OCI-LY1 (cell line): ENCODE data around the gene IBA57.

Source experiments
- H2AFZ ChIP-seq: fragments of 200-600 bp; sonication (generic), shearing (Covaris generic); 2 replicates; pipeline ENCODE4 v1.6.0; 2014; ENCODE audit warnings: antibody characterized with exemption, mild to moderate bottlenecking, low read length
- H3F3A ChIP-seq: fragments of 200-600 bp; sonication (generic), shearing (Covaris generic); 2 replicates; pipeline ENCODE4 v1.6.0; 2014; ENCODE audit warnings: mild to moderate bottlenecking, antibody characterized with exemption, low read length, moderate library complexity; ENCODE audit not compliant: insufficient read depth
- H3K27ac ChIP-seq: fragments of 200-600 bp; sonication (generic); 2 replicates; pipeline ENCODE4 v1.5.1; 2014; ENCODE audit warnings: low read length, mixed run types, mild to moderate bottlenecking, low read depth; ENCODE audit not compliant: poor library complexity, severe bottlenecking
- H3K27me3 ChIP-seq: fragments of 200-600 bp; sonication (generic); 2 replicates; pipeline ENCODE4 v1.6.0; 2014; ENCODE audit warnings: antibody characterized with exemption, mild to moderate bottlenecking, low read length, moderate library complexity; ENCODE audit not compliant: insufficient read depth
- H3K36me3 ChIP-seq: fragments of 200-600 bp; sonication (generic); 2 replicates; pipeline ENCODE4 v1.6.1; 2014; ENCODE audit warnings: mild to moderate bottlenecking, antibody characterized with exemption, low read length, moderate library complexity, mixed read lengths; ENCODE audit not compliant: insufficient read depth
- H3K4me1 ChIP-seq: fragments of 200-600 bp; sonication (generic); 2 replicates; pipeline ENCODE4 v1.5.1; 2014; ENCODE audit warnings: mild to moderate bottlenecking, low read length, moderate library complexity; ENCODE audit not compliant: insufficient read depth, severe bottlenecking
- H3K4me2 ChIP-seq: fragments of 200-600 bp; sonication (generic), shearing (Covaris generic); 2 replicates; pipeline ENCODE4 v1.6.1; 2014; ENCODE audit warnings: low read length
- H3K4me3 ChIP-seq: fragments of 200-600 bp; sonication (generic); 2 replicates; pipeline ENCODE4 v1.5.1; 2014; ENCODE audit warnings: low read length, low read depth, mild to moderate bottlenecking, mixed read lengths; ENCODE audit not compliant: poor library complexity, severe bottlenecking
- H3K79me2 ChIP-seq: fragments of 200-600 bp; shearing (Covaris generic); 2 replicates; pipeline ENCODE4 v1.6.1; 2016; ENCODE audit warnings: mixed run types, low read length, mixed read lengths; ENCODE audit not compliant: insufficient read depth
- H3K9ac ChIP-seq: fragments of 200-600 bp; sonication (generic), shearing (Covaris generic); 2 replicates; pipeline ENCODE4 v1.6.1; 2014; ENCODE audit warnings: mild to moderate bottlenecking, low read length, mixed read lengths
- H3K9me2 ChIP-seq: fragments of 200-600 bp; sonication (generic), shearing (Covaris generic); 2 replicates; pipeline ENCODE4 v1.6.1; 2014; ENCODE audit warnings: low read depth, mild to moderate bottlenecking, low read length, mixed read lengths
- H3K9me3 ChIP-seq: fragments of 200-600 bp; shearing (Covaris generic); 2 replicates; pipeline ENCODE4 v1.6.1; 2014; ENCODE audit warnings: low read length, mixed read lengths
- H4K20me1 ChIP-seq: fragments of 200-600 bp; sonication (generic), shearing (Covaris generic); 2 replicates; pipeline ENCODE4 v1.6.0; 2016; ENCODE audit warnings: mild to moderate bottlenecking, low read length; ENCODE audit not compliant: insufficient read depth
- CTCF ChIP-seq: fragments of 200-600 bp; sonication (generic), shearing (Covaris generic); IDR thresholded peaks from 2 replicates; pipeline ENCODE4 v1.5.1; 2017; ENCODE audit warnings: mild to moderate bottlenecking, antibody characterized with exemption, low read length, moderate library complexity, mixed read lengths
- EZH2 ChIP-seq: fragments of 200-600 bp; sonication (generic), shearing (Covaris generic); IDR thresholded peaks from 2 replicates; pipeline ENCODE4 v1.8.0; 2017; ENCODE audit warnings: borderline replicate concordance, mixed run types, mild to moderate bottlenecking, antibody characterized with exemption, low read length, moderate library complexity, mixed read lengths

IBA57 gene

DNA sequence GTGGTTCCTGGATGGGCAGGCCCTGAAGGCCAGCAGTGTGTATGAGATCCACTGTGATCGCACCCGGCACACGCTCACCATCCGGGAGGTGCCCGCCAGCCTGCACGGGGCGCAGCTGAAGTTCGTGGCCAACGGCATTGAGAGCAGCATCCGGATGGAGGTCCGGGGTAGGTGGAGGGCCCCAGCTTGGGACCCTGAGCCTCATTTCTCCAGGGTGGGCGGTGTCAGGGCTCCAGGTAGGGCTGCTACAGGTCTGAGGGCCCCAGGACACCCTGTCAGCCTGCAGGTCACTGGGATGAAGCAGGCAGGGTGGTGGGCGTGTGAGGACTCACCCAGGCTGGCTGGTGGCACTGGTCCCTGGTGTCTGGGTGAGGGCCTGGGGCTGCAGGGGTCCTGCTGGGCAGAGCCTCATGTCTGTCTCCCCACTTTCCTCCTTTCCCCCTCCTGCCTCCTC is 50.1 kb downstream of the IBA57 start:
- H3F3A ChIP-seq, result no peaks in the 10 kb centered on the region
- H3K9ac ChIP-seq, result no peak overlapping the region
- no peak overlapping the region for H3K4me2 ChIP-seq
- H4K20me1 ChIP-seq, result no peaks in the 10 kb centered on the region
- H3K4me3 ChIP-seq, result no peak overlapping the region
- no peaks in the 10 kb centered on the region for H3K9me3 ChIP-seq
- H2AFZ ChIP-seq, result no peak overlapping the region
- no peaks in the 10 kb centered on the region for H3K79me2 ChIP-seq
- H3K27ac ChIP-seq, result no peak overlapping the region
- no peaks in the 10 kb centered on the region for H3K27me3 ChIP-seq
- H3K9me2 ChIP-seq, result no peaks in the 10 kb centered on the region
- H3K36me3 ChIP-seq, result no peaks in the 10 kb centered on the region
- H3K4me1 ChIP-seq, result peaks cover 10% of the 10 kb centered on the region
- TF ChIP-seq CTCF (no peak), EZH2 (no peak)

DNA sequence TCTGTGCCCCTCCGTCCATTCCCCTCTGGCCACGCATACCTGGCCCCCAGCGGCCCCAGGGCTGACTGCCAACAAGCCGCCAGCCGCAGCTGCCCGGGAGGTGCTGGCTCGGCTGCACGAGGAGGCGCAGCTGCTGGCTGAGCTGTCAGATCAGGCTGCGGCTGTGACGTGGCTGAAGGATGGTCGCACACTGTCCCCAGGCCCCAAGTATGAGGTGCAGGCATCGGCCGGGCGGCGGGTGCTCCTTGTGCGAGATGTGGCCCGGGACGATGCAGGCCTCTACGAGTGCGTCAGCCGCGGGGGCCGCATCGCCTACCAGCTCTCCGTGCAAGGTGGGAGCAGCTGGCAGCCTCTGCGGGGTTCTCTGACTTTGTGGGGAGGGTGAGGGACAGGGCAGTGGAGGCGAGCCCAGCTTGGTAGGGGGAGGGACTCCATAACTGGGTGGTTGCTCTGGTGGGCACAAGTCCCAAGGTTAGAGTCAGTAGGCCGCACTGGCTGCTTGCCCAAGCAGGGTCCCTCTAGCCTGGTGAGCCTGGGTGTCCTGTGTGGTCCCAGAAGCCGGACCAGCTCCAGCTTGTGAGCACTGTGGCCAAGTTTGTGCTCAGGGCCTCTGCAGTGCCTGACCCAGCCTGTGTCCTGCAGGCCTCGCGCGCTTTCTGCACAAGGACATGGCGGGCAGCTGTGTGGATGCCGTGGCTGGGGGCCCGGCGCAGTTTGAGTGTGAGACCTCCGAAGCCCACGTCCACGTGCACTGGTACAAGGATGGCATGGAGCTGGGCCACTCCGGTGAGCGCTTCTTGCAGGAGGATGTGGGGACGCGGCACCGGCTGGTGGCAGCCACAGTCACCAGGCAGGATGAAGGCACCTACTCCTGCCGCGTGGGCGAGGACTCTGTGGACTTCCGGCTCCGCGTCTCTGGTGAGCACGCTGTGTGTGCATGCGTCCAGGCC is 51.0 kb downstream of the IBA57 start:
- Histone ChIP-seq H3K27me3 (no peaks in the 10 kb centered on the region), H3K4me1 (peaks cover 10% of the 10 kb centered on the region), H2AFZ (no peak overlapping the region), H3K9me3 (no peaks in the 10 kb centered on the region), H3K36me3 (no peaks in the 10 kb centered on the region), H3K4me2 (no peak overlapping the region), H3K9ac (no peak overlapping the region), H3K4me3 (no peak overlapping the region), H4K20me1 (no peaks in the 10 kb centered on the region), H3K79me2 (no peaks in the 10 kb centered on the region), H3K9me2 (no peaks in the 10 kb centered on the region), H3F3A (no peaks in the 10 kb centered on the region), H3K27ac (no peak overlapping the region)
- no peak for TF ChIP-seq CTCF
- no peak for TF ChIP-seq EZH2

DNA sequence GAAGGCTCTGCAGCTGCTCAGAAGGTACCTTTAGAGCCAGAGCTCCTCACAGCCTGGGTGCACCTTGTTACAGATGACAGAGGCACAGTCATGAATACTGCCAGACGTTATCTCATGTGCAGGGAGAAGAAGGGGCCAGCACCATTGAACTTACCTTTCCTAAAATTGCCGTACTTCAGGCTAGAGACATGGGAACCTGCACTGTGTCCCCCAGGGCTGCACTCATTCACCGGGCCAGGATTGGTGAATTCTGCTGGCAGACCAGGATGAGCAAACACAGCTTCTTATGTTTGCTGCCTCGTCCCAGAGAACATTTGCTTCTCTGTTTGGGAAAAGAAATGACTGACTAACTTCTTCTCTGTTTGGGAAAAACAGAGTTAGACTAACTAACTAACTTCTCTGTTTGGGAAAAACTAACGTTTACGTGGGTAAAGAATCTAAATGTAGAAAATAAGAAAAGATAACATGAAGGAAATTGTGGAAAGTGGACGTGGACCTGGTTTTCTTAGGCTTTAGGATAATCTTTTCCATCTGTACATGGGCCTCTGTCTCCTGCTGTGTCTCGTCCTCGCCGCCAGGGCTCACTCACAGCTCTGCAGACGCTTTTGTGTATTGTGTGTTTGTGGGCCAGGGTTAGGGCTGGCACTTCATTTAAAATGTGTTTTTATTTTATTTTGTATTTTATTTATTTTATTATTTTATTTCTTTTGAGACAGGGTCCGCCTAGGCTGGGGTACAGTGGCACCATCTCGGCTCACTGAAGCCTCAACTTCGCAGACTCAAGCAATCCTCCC is 52.1 kb downstream of the IBA57 start:
- Histone ChIP-seq H3K4me2 (no peak overlapping the region), H3K9me3 (no peaks in the 10 kb centered on the region), H3K27ac (no peak overlapping the region), H3K79me2 (no peaks in the 10 kb centered on the region), H3K36me3 (no peaks in the 10 kb centered on the region), H3K9me2 (no peaks in the 10 kb centered on the region), H3K27me3 (no peaks in the 10 kb centered on the region), H4K20me1 (no peaks in the 10 kb centered on the region), H3F3A (no peaks in the 10 kb centered on the region), H3K4me3 (no peak overlapping the region), H2AFZ (no peak overlapping the region), H3K9ac (no peak overlapping the region), H3K4me1 (peaks cover 10% of the 10 kb centered on the region)
- TF ChIP-seq EZH2 (no peak), CTCF (no peak)
